SK-N-SH (cell line): ENCODE results near the gene PEAK1. TPM values are rescaled to one million over a fixed set of nuclear protein-coding genes. Genes with fewer than 3 reads are reported as not detected.

Experiments
- CTCF ChIA-PET: fragments of 300-600, 350-600 bp; formaldehyde crosslinking; extraction: SDS; loops from one replicate; lab custom pipeline; 2021; lab: Yijun Ruan, JAX
- POLR2A ChIA-PET: fragments of 350-600 bp; sonication (Branson Sonifier 250); formaldehyde crosslinking; extraction: SDS; loops from one replicate; lab custom pipeline; 2020; ENCODE audit warnings: antibody characterized with exemption, inconsistent platforms; lab: Yijun Ruan, JAX
- DNase-seq: peaks from one replicate; pipeline ENCODE4 v3.0.0; 2012
- H2AFZ ChIP-seq: fragments of 200-600 bp; sonication (generic); 2 replicates; pipeline ENCODE4 v1.8.1; 2016; ENCODE audit warnings: antibody characterized with exemption, mild to moderate bottlenecking, low read depth
- H3F3A ChIP-seq: fragments of 200-600 bp; sonication (generic); replicated peaks from 2 replicates; pipeline ENCODE3; 2016; ENCODE audit warnings: antibody characterized with exemption, mild to moderate bottlenecking; ENCODE audit not compliant: insufficient read depth
- H3K27ac ChIP-seq, 2 experiments: fragments of 200-500 bp in 1 of 2; fragments of 200-600 bp in 1 of 2; sonication (Bioruptor generic) in 1 of 2; sonication (generic), shearing (Covaris generic) in 1 of 2; 2 replicates each; pipeline versions ENCODE4 v1.5.1 to v1.6.1; 2014 to 2016; ENCODE audit warnings: low read depth in 2 of 2, inconsistent platforms in 1 of 2, low read length in 1 of 2, mild to moderate bottlenecking in 1 of 2, mixed read lengths in 1 of 2
- H3K27me3 ChIP-seq: fragments of 200-600 bp; sonication (generic), shearing (Covaris generic); 2 replicates; pipeline ENCODE4 v1.6.1; 2016; ENCODE audit warnings: mixed run types; ENCODE audit not compliant: insufficient read depth
- H3K36me3 ChIP-seq, 2 experiments: fragments of 200-500 bp in 1 of 2; fragments of 200-600 bp in 1 of 2; sonication (Bioruptor generic) in 1 of 2; sonication (generic) in 1 of 2; replicated peaks in 1 of 2; 2 replicates each; pipeline versions ENCODE3 to v1.5.1; 2014 to 2016; ENCODE audit warnings: low read length in 1 of 2, mild to moderate bottlenecking in 1 of 2; ENCODE audit not compliant: insufficient read depth in 2 of 2, control insufficient read depth in 1 of 2
- H3K4me1 ChIP-seq, 2 experiments: fragments of 200-500 bp in 1 of 2; fragments of 200-600 bp in 1 of 2; sonication (Bioruptor generic) in 1 of 2; sonication (generic), shearing (Covaris generic) in 1 of 2; 2 replicates each; pipeline versions ENCODE4 v1.5.1 to v1.6.1; 2014 to 2016; ENCODE audit warnings: low read depth in 1 of 2, low read length in 1 of 2, mixed run types in 1 of 2; ENCODE audit not compliant: insufficient read depth in 2 of 2, control insufficient read depth in 1 of 2
- H3K4me2 ChIP-seq: fragments of 200-600 bp; sonication (generic), shearing (Covaris generic); 2 replicates; pipeline ENCODE4 v1.6.1; 2017; ENCODE audit warnings: mixed run types
- H3K4me3 ChIP-seq, 2 experiments: fragments of 200-500 bp in 1 of 2; fragments of 200-600 bp in 1 of 2; sonication (Bioruptor generic) in 1 of 2; sonication (generic), shearing (Covaris generic) in 1 of 2; 2 replicates each; pipeline versions ENCODE4 v1.5.1 to v1.8.1; 2014 to 2016; ENCODE audit warnings: low read depth in 2 of 2, inconsistent platforms in 1 of 2, low read length in 1 of 2, mild to moderate bottlenecking in 1 of 2, mixed read lengths in 1 of 2, moderate library complexity in 1 of 2
- H3K79me2 ChIP-seq: fragments of 200-600 bp; sonication (generic); 2 replicates; pipeline ENCODE4 v1.8.1; 2017; ENCODE audit warnings: mild to moderate bottlenecking; ENCODE audit not compliant: insufficient read depth
- H3K9ac ChIP-seq: fragments of 200-600 bp; sonication (generic); 2 replicates; pipeline ENCODE4 v1.6.1; 2017; ENCODE audit warnings: mixed run types
- H3K9me2 ChIP-seq: fragments of 200-600 bp; sonication (generic); 2 replicates; pipeline ENCODE4 v1.6.1; 2017; ENCODE audit warnings: mixed run types
- H3K9me3 ChIP-seq: fragments of 200-600 bp; sonication (generic); 2 replicates; pipeline ENCODE4 v1.6.1; 2017; ENCODE audit warnings: mixed run types, mild to moderate bottlenecking, moderate library complexity
- H4K20me1 ChIP-seq: fragments of 200-600 bp; sonication (generic); 2 replicates; pipeline ENCODE4 v1.6.1; 2017; ENCODE audit warnings: mild to moderate bottlenecking, mixed run types; ENCODE audit not compliant: insufficient read depth
- CHD2 ChIP-seq: fragments of 150-350 bp; IDR thresholded peaks from 2 replicates; pipeline ENCODE4 v1.6.1; 2018; ENCODE audit warnings: low read length; ENCODE audit not compliant: partially characterized antibody
- ELF1 ChIP-seq: IDR thresholded peaks from 2 replicates; pipeline ENCODE4 v1.4.0; 2012
- EP300 ChIP-seq, 2 experiments: IDR thresholded peaks; 2 replicates each; pipeline versions ENCODE4 v1.4.0 to v1.6.1; 2012; ENCODE audit warnings: borderline replicate concordance in 1 of 2, low read depth in 1 of 2, low read length in 1 of 2
- FOSL2 ChIP-seq: IDR thresholded peaks from 2 replicates; pipeline ENCODE4 v1.4.0; 2012; ENCODE audit warnings: low read depth, mild to moderate bottlenecking, moderate library complexity, borderline replicate concordance
- FOXM1 ChIP-seq: IDR thresholded peaks from 2 replicates; pipeline ENCODE4 v1.4.0; 2012; ENCODE audit warnings: low read depth, mild to moderate bottlenecking
- GABPA ChIP-seq: IDR thresholded peaks from 2 replicates; pipeline ENCODE4 v1.4.0; 2012; ENCODE audit warnings: low read depth, mild to moderate bottlenecking
- GATA2 ChIP-seq: sonication (generic); formaldehyde crosslinking; IDR thresholded peaks from 2 replicates; pipeline ENCODE4 v1.5.0; 2020; ENCODE audit warnings: mild to moderate bottlenecking, missing genetic modification reagents
- JUND ChIP-seq: IDR thresholded peaks from 2 replicates; pipeline ENCODE4 v1.4.0; 2012
- MAX ChIP-seq: IDR thresholded peaks from 2 replicates; pipeline ENCODE4 v1.4.0; 2012; ENCODE audit warnings: low read depth
- MXI1 ChIP-seq: IDR thresholded peaks from 2 replicates; pipeline ENCODE4 v1.6.1; 2012; ENCODE audit warnings: mild to moderate bottlenecking, low read depth, low read length, improper control_type of control experiment
- NFIC ChIP-seq: IDR thresholded peaks from 2 replicates; pipeline ENCODE4 v1.4.0; 2012; ENCODE audit warnings: borderline replicate concordance
- POLR2AphosphoS5 ChIP-seq: IDR thresholded peaks from 2 replicates; pipeline ENCODE4 v1.6.1; 2012; ENCODE audit warnings: low read depth, low read length
- RAD21 ChIP-seq: IDR thresholded peaks from 2 replicates; pipeline ENCODE4 v1.6.1; 2012; ENCODE audit warnings: mild to moderate bottlenecking, low read length
- RCOR1 ChIP-seq: fragments of 150-350 bp; IDR thresholded peaks from 2 replicates; pipeline ENCODE4 v1.6.1; 2017; ENCODE audit warnings: antibody characterized with exemption, low read length
- RFX5 ChIP-seq: IDR thresholded peaks from 2 replicates; pipeline ENCODE4 v1.6.1; 2012; ENCODE audit warnings: mild to moderate bottlenecking, improper control_type of control experiment, low read length
- RXRA ChIP-seq: IDR thresholded peaks from 2 replicates; pipeline ENCODE4 v1.4.0; 2012; ENCODE audit warnings: low read depth, mild to moderate bottlenecking, borderline replicate concordance
- SIN3A ChIP-seq: IDR thresholded peaks from 2 replicates; pipeline ENCODE4 v1.6.1; 2012; ENCODE audit warnings: low read depth, mild to moderate bottlenecking, low read length, moderate library complexity, borderline replicate concordance
- SMC3 ChIP-seq: IDR thresholded peaks from 2 replicates; pipeline ENCODE4 v1.6.1; 2012; ENCODE audit warnings: low read depth, low read length, improper control_type of control experiment
- TCF12 ChIP-seq: IDR thresholded peaks from 2 replicates; pipeline ENCODE4 v1.4.0; 2012
- TEAD4 ChIP-seq: IDR thresholded peaks from 2 replicates; pipeline ENCODE4 v1.4.0; 2012; ENCODE audit warnings: mild to moderate bottlenecking, borderline replicate concordance; ENCODE audit not compliant: insufficient read depth
- USF1 ChIP-seq: IDR thresholded peaks from 2 replicates; pipeline ENCODE4 v1.4.0; 2012; ENCODE audit warnings: low read depth, borderline replicate concordance
- YY1 ChIP-seq: IDR thresholded peaks from 2 replicates; pipeline ENCODE4 v1.4.0; 2012; ENCODE audit warnings: low read depth, mild to moderate bottlenecking
- WGBS: methylation state at CpG from one replicate; pipeline ENCODE4 v1.1.6; 2017; ENCODE audit warnings: low lambda C conversion rate; 5-methylcytosine and 5-hydroxymethylcytosine counted together
- polyA plus RNA-seq, 3 experiments: library from polyadenylated mRNA; depleted of rRNA; stranded (reverse); fragments of >200 nt; gene quantifications; 2 replicates each; pipeline ENCODE4 v1.2.3, GENCODE V29; 2012
- TF ChIP-seq, protein P1 (sequence below): IDR thresholded peaks from 2 replicates; pipeline ENCODE4; 2012
- TF ChIP-seq, protein P2 (sequence below): fragments of 150-350 bp; IDR thresholded peaks from 2 replicates; pipeline ENCODE4 v1.6.1; 2017; ENCODE audit warnings: antibody characterized with exemption, low read length, low read depth, borderline replicate concordance

PEAK1 gene
- polyA plus RNA-seq, 1 of the 3 experiments (the other 2 are of a cell fraction) = 9.0 TPM

DNA sequence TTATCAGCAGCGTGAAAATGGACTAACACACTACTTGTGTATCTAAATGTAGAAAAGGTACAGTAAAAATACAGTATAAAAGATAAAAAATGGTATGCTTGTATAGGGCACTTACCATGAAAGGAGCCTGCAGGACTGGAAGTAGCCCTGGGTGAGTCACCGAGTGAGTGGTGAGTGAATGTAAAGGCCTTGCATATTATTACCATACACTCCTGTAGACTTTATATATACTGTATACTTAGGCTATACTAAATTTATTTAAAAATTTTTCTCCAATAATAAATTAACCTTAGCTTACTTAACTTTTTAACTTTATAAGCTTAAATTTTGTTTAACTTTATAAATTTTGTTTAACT, 281.8 kb downstream of the PEAK1 start:
- Histone ChIP-seq H3F3A (peaks cover 10% of the 10 kb centered on the region), H3K4me1 (peaks cover 0 to 2% of the 10 kb centered on the region in 2 experiments; a peak in 2 of 4 replicates), H3K36me3 (peaks cover 2 to 50% of the 10 kb centered on the region in 2 experiments), H4K20me1 (no peaks in the 10 kb centered on the region), H2AFZ (no peak overlapping the region), H3K9ac (no peak overlapping the region), H3K27ac (no peak overlapping the region), H3K4me2 (no peak overlapping the region), H3K9me3 (peaks cover 10% of the 10 kb centered on the region; the same call in 1 of the 2 replicates), H3K9me2 (no peaks in the 10 kb centered on the region), H3K79me2 (peaks cover 16% of the 10 kb centered on the region; the same call in 1 of the 2 replicates), H3K27me3 (no peaks in the 10 kb centered on the region), H3K4me3 (no peak overlapping the region)
- ChIA-PET CTCF (interaction anchor here (1.3 kb wide), 1 partner anchor 19 kb away, joined by 5 read pairs; no protein-coding TSS in a partner anchor), POLR2A (no interaction called here)
- 94% methylated on average over 2 of the region's 2 CpGs for WGBS
- DNase-seq = no peak
- no peak for TF ChIP-seq RCOR1
- no peak for TF ChIP-seq FOXM1
- TF ChIP-seq, protein P1, sequence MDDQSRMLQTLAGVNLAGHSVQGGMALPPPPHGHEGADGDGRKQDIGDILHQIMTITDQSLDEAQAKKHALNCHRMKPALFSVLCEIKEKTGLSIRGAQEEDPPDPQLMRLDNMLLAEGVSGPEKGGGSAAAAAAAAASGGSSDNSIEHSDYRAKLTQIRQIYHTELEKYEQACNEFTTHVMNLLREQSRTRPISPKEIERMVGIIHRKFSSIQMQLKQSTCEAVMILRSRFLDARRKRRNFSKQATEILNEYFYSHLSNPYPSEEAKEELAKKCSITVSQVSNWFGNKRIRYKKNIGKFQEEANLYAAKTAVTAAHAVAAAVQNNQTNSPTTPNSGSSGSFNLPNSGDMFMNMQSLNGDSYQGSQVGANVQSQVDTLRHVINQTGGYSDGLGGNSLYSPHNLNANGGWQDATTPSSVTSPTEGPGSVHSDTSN = no peak
- no peak for TF ChIP-seq GATA2 (CRISPR knock-in tag)
- no peak for TF ChIP-seq TEAD4
- no peak for TF ChIP-seq CHD2
- TF ChIP-seq JUND = no peak
- no peak for TF ChIP-seq EP300 (IDR thresholded peaks at IDR 0.05; ENCODE audit: borderline replicate concordance in 1 of 2, low read depth in 1 of 2, low read length in 1 of 2)
- no peak for TF ChIP-seq RAD21
- TF ChIP-seq MXI1 = no peak
- no peak for TF ChIP-seq GABPA
- TF ChIP-seq YY1 = no peak

DNA sequence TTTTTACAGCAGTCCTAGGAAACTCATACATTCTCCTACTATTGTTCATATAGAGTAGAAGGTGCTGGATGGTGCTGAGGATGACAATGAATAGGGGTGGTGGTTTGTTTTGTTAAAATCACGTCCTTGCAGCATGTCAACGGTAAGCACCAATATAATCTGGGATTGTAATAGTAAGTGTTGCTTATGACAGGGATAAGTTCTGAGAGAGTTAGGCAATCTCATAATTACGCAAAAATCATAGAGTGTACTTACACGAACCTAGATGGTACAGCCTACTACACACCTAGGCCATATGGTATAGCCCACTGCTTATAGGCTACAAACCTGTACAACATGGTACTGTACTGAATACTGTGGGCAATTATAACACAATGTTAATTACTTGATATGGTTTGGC, 284.7 kb downstream of the PEAK1 start:
- Histone ChIP-seq H3F3A (no peaks in the 10 kb centered on the region), H3K79me2 (peaks cover 8% of the 10 kb centered on the region; the same call in 1 of the 2 replicates), H3K9me2 (no peaks in the 10 kb centered on the region), H3K4me1 (no peaks in the 10 kb centered on the region; a peak in 1 of 4 replicates), H3K36me3 (peaks cover 8 to 36% of the 10 kb centered on the region in 2 experiments), H3K27me3 (no peaks in the 10 kb centered on the region), H3K4me2 (no peak overlapping the region), H3K9me3 (peaks cover 1% of the 10 kb centered on the region; the same call in 1 of the 2 replicates), H3K4me3 (no peak overlapping the region)
- TF ChIP-seq CHD2 (no peak), RFX5 (no peak), EP300 (IDR thresholded peaks at IDR 0.05; ENCODE audit: borderline replicate concordance in 1 of 2, low read depth in 1 of 2, low read length in 1 of 2) (no peak), USF1 (no peak), SMC3 (no peak), ELF1 (no peak), MXI1 (no peak), NFIC (no peak), MAX (no peak), TCF12 (no peak), POLR2AphosphoS5 (no peak), RXRA (no peak), YY1 (no peak), FOSL2 (no peak), SIN3A (no peak)
- TF ChIP-seq, protein P2, sequence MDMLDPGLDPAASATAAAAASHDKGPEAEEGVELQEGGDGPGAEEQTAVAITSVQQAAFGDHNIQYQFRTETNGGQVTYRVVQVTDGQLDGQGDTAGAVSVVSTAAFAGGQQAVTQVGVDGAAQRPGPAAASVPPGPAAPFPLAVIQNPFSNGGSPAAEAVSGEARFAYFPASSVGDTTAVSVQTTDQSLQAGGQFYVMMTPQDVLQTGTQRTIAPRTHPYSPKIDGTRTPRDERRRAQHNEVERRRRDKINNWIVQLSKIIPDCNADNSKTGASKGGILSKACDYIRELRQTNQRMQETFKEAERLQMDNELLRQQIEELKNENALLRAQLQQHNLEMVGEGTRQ = no peak
- TF ChIP-seq, all 33 proteins: peak for 0
- DNase-seq = no peak
- Histone ChIP-seq H3K27ac (no peak overlapping the region), H2AFZ (no peak overlapping the region), H4K20me1 (no peaks in the 10 kb centered on the region), H3K9ac (no peak overlapping the region)
- POLR2A ChIA-PET = no interaction called here
- CTCF ChIA-PET = no interaction called here
- WGBS = 96% methylated on average over 4 of the region's 4 CpGs
